Heart right ventricle (tissue), 16 donors: ENCODE data around the gene CD6. TPM values are rescaled to one million over a fixed set of nuclear protein-coding genes. Genes with fewer than 3 reads are reported as not detected.
A peak's percentile ranks its signal among the peaks of the same experiment; 100 is the strongest.

Experiments used
- ATAC-seq, 8 donors: fragments of 200-7000 bp; cut with Tn5 transposase; one replicate each; pipeline ENCODE4 v1.9.1; 2020; ENCODE audit warnings: mild to moderate bottlenecking in 8 of 8, moderate library complexity in 8 of 8, moderate number of reproducible peaks in 1 of 8
- DNase-seq, 2 donors: peaks; one replicate each; pipeline ENCODE4 v3.0.0-alpha.2; 2020
- H3K27ac ChIP-seq, 10 donors: fragments of 200-600 bp; sonication (generic) in 2 of 10; one replicate each; pipeline versions ENCODE4 v1.5.0 to v1.8.0; 2020 to 2022; ENCODE audit warnings: mild to moderate bottlenecking in 3 of 10
- H3K27me3 ChIP-seq, 7 donors: fragments of 200-600 bp; one replicate each; pipeline ENCODE4 v1.8.0; 2021 to 2022; ENCODE audit warnings: mild to moderate bottlenecking in 2 of 7
- H3K36me3 ChIP-seq, 9 donors: fragments of 200-600 bp; sonication (generic) in 1 of 9; one replicate each; pipeline versions ENCODE4 v1.5.0 to v1.8.0; 2020 to 2022; ENCODE audit warnings: mild to moderate bottlenecking in 2 of 9
- H3K4me1 ChIP-seq, 9 donors: fragments of 200-600 bp; sonication (generic) in 1 of 9; one replicate each; pipeline versions ENCODE4 v1.5.0 to v1.8.0; 2020 to 2022; ENCODE audit warnings: mild to moderate bottlenecking in 4 of 9
- H3K4me3 ChIP-seq, 10 donors: fragments of 200-600 bp; sonication (generic) in 2 of 10; one replicate each; pipeline versions ENCODE4 v1.5.0 to v1.8.0; 2020 to 2022; ENCODE audit warnings: mild to moderate bottlenecking in 7 of 10, moderate library complexity in 2 of 10
- H3K9me3 ChIP-seq, 11 donors: fragments of 200-600 bp in 10 of 11; sonication (generic) in 2 of 11; one replicate each; pipeline versions ENCODE4 v1.5.0 to v1.8.0; 2013 to 2022; ENCODE audit warnings: mild to moderate bottlenecking in 2 of 11, control low read depth in 1 of 11, moderate library complexity in 1 of 11
- CTCF ChIP-seq, 9 donors: fragments of 200-600 bp; sonication (generic) in 2 of 9; IDR thresholded peaks; one replicate each; pipeline versions ENCODE4 v1.5.0 to v1.8.0; 2021 to 2022; ENCODE audit warnings: antibody characterized with exemption in 9 of 9, mild to moderate bottlenecking in 5 of 9, moderate library complexity in 1 of 9
- WGBS, 2 donors: extraction: QIAGEN DNeasy Blood & Tissue Kit; methylation state at CpG; one replicate each; pipeline ENCODE4 v1.1.7; 2013; ENCODE audit warnings: inconsistent platforms in 1 of 2; 5-methylcytosine and 5-hydroxymethylcytosine counted together
- intact Hi-C, 10 donors: fragments of 100-400 bp; cut with DNase I; formaldehyde crosslinking; loops; one replicate each; pipeline versions ENCODE4 v1.11.1 to v1.14.2; 2022
- polyA plus RNA-seq, 2 donors: library from polyadenylated mRNA; stranded (reverse); fragments of 200-250 nt; gene quantifications; one replicate each; pipeline ENCODE4 v1.2.3, GENCODE V29; 2013
- total RNA-seq, 10 donors: library from RNA; stranded (reverse); fragmentation: NEBNext Ultra II Directional in 3 of 10; extraction: Animal tissue kit (Norgen Biotek cat#: 25700) in 3 of 10; gene quantifications; one replicate each; pipeline versions ENCODE4 v1.2.1 to v1.2.4, GENCODE V29; 2021 to 2023
- donor health status: Arrhythmogenic right ventricular cardiomyopathy.
- donor health status: ischemic (EF 13 %, LVEDD 7.1; RV severe dilation, severe dysfunction).
- donor health status: healthy with polysubstance abuse.
- donor health status: DM: no; HTN: yes; CAD: no.
- donor health status: DM: no; HTN: no; CAD: no.
- donor health status: ischemic (EF 25% LVEDD 6.9; RV normal size, moderate dysfunction).
- donor health status: ischemic (EF 25% LVEDD 5.7; RV mildly dilated, moderate dysfunction).
- donor health status: healthy.
- donor health status: DM: yes; HTN: yes; CAD: no.
- donor health status: Ischemic cardiomyopathy.
- donor health status: ischemic (EF 35%, LVEDD 5.7; RV mildly dilated, moderate dysfunction).
- donor health status: nonischemic (EF 11% LVEDD 7.7; RV severe dilation, severe dysfunction).
- donor health status: DM: yes; HTN: yes; CAD: no.
- donor health status: PGD.
- donor health status: ischemic (EF 29% LVEDD 5.4; RV normal size, mild dysfunction).
- donor health status: nonischemic (EF 23%, LVEDD 6.1; RV moderate dilation, normal function).

Gene CD6
- total and polyA plus RNA-seq, 12 donors: 0.07 to 4.5 (median 0.34) TPM; not detected in 1

GRCh38 chr11:60935676-60936442 lies 35.6 kb upstream of the CD6 start:
- TF ChIP-seq CTCF (IDR thresholded peaks at IDR 0.05): no peak
- no peaks in the 10 kb centered on the region for H3K27me3 ChIP-seq
- H3K4me1 ChIP-seq: peaks cover 0 to 32% (median 16%) of the 10 kb centered on the region in 9 donors
- peak overlapping the region in 8 of 10 donors; percentile 46 to 77 (median 74) for H3K27ac ChIP-seq
- ATAC-seq (no peak), DNase-seq (no peak)
- peaks cover 0 to 55% (median 6%) of the 10 kb centered on the region in 9 donors for H3K36me3 ChIP-seq
- no peaks in the 10 kb centered on the region for H3K9me3 ChIP-seq
- no peak overlapping the region for H3K4me3 ChIP-seq
- 91 to 93% methylated on average over 27 of the region's 27 CpGs for WGBS, 2 donors
- intact Hi-C loops: no loop called here

- DNase-seq: no peak
Measured at GRCh38 chr11:60936467-60937143, 34.9 kb upstream of the CD6 start.

GRCh38 chr11:60937144-60937527 lies 34.3 kb upstream of the CD6 start:
- Histone ChIP-seq H3K36me3 (peaks cover 0 to 60% (median 7%) of the 10 kb centered on the region in 9 donors), H3K4me3 (no peak overlapping the region), H3K4me1 (peaks cover 0 to 45% (median 19%) of the 10 kb centered on the region in 9 donors), H3K9me3 (no peaks in the 10 kb centered on the region), H3K27ac (peak overlapping the region; percentile 46 to 77 (median 74)), H3K27me3 (no peaks in the 10 kb centered on the region)
- no peak for TF ChIP-seq CTCF (IDR thresholded peaks at IDR 0.05)
- intact Hi-C loops: no loop called here
- 55 to 58% methylated on average over 12 of the region's 12 CpGs for WGBS, 2 donors
- ATAC-seq (peak; percentile 44 to 84 (median 82)), DNase-seq (peak; percentile 64 to 69)

More at GRCh38 chr11:60936467-60937143, 34.9 kb upstream of the CD6 start:
- no peaks in the 10 kb centered on the region for H3K9me3 ChIP-seq
- H3K27ac ChIP-seq: peak overlapping the region; percentile 46 to 77 (median 74)
- WGBS, 2 donors: 89% methylated on average over 18 of the region's 18 CpGs
- no peak overlapping the region for H3K4me3 ChIP-seq
- H3K27me3 ChIP-seq: no peaks in the 10 kb centered on the region
- intact Hi-C loops: no loop called here
- TF ChIP-seq CTCF (IDR thresholded peaks at IDR 0.05): no peak
- ATAC-seq: peak in 4 of 8 donors; percentile 3 to 20 (median 13)
- peaks cover 0 to 39% (median 16%) of the 10 kb centered on the region in 9 donors for H3K4me1 ChIP-seq
- H3K36me3 ChIP-seq: peaks cover 0 to 55% (median 7%) of the 10 kb centered on the region in 9 donors

GRCh38 chr11:60937811-60938210 lies 33.7 kb upstream of the CD6 start:
- H3K4me3 ChIP-seq: no peak overlapping the region
- 94 to 96% methylated on average over 8 of the region's 8 CpGs for WGBS, 2 donors
- no peak for TF ChIP-seq CTCF (IDR thresholded peaks at IDR 0.05)
- peak overlapping the region in 8 of 10 donors; percentile 11 to 77 (median 74) for H3K27ac ChIP-seq
- intact Hi-C loops: no loop called here
- peaks cover 0 to 51% (median 19%) of the 10 kb centered on the region in 9 donors for H3K4me1 ChIP-seq
- no peaks in the 10 kb centered on the region for H3K27me3 ChIP-seq
- ATAC-seq (no peak), DNase-seq (no peak)
- peaks cover 0 to 66% (median 7%) of the 10 kb centered on the region in 9 donors for H3K36me3 ChIP-seq
- no peaks in the 10 kb centered on the region for H3K9me3 ChIP-seq
